Astrocyte (in vitro differentiated cells and primary cell): ENCODE measurements around the gene ZFYVE16. TPM values are rescaled to one million over a fixed set of nuclear protein-coding genes. Genes with fewer than 3 reads are reported as not detected.
"Not testable (repeated sequence)": the region's sequence is repeated elsewhere in the genome, so short reads cannot be mapped to it uniquely, and the experiment has no call there.

ENCODE experiments used
- DNase-seq: peaks from one replicate; pipeline ENCODE4 v3.0.0-alpha.2; 2010; ENCODE audit warnings: low read depth
- FAIRE-seq: peaks from 2 replicates; lab custom pipeline; 2011; peaks lifted over from hg19 to GRCh38; lab: Jason Lieb, UNC
- H2AFZ ChIP-seq: 2 replicates; pipeline ENCODE4 v1.6.0; 2012; ENCODE audit warnings: low read depth, low read length, inconsistent platforms
- H3K27ac ChIP-seq: 2 replicates; pipeline ENCODE4 v1.5.1; 2011; ENCODE audit warnings: low read depth, low read length, inconsistent platforms
- H3K27me3 ChIP-seq: 2 replicates; pipeline ENCODE4 v1.6.0; 2011; ENCODE audit warnings: low read length, inconsistent platforms; ENCODE audit not compliant: insufficient read depth
- H3K36me3 ChIP-seq: 2 replicates; pipeline ENCODE4 v1.5.1; 2011; ENCODE audit warnings: low read length, inconsistent platforms; ENCODE audit not compliant: insufficient read depth
- H3K4me1 ChIP-seq: 2 replicates; pipeline ENCODE4 v1.5.1; 2011; ENCODE audit warnings: low read length, inconsistent platforms; ENCODE audit not compliant: insufficient read depth
- H3K4me2 ChIP-seq: 2 replicates; pipeline ENCODE4 v1.6.0; 2012; ENCODE audit warnings: low read length, inconsistent platforms
- H3K4me3 ChIP-seq: 2 replicates; pipeline ENCODE4 v1.5.1; 2011; ENCODE audit warnings: low read depth, mild to moderate bottlenecking, low read length, inconsistent platforms; ENCODE audit not compliant: insufficient read depth
- H3K79me2 ChIP-seq: 2 replicates; pipeline ENCODE4 v1.6.0; 2012; ENCODE audit warnings: mild to moderate bottlenecking, low read length, inconsistent platforms; ENCODE audit not compliant: insufficient read depth
- H3K9ac ChIP-seq: 2 replicates; pipeline ENCODE4 v1.6.0; 2012; ENCODE audit warnings: mild to moderate bottlenecking, low read length, inconsistent platforms
- H3K9me3 ChIP-seq: 2 replicates; pipeline ENCODE4 v1.5.1; 2012; ENCODE audit warnings: low read depth, mild to moderate bottlenecking, low read length, inconsistent platforms; ENCODE audit not compliant: insufficient read depth
- H4K20me1 ChIP-seq: 2 replicates; pipeline ENCODE4 v1.6.0; 2012; ENCODE audit warnings: low read length, inconsistent platforms; ENCODE audit not compliant: insufficient read depth
- H3K27ac Mint-ChIP-seq: one replicate; pipeline ENCODE4 v1.8.0; 2021; ENCODE audit warnings: mild to moderate bottlenecking, mixed read lengths; ENCODE audit not compliant: unreplicated experiment
- H3K27me3 Mint-ChIP-seq: one replicate; pipeline ENCODE4 v1.8.0; 2021; ENCODE audit warnings: low read depth, mixed read lengths; ENCODE audit not compliant: unreplicated experiment
- H3K36me3 Mint-ChIP-seq: one replicate; pipeline ENCODE4 v1.8.0; 2021; ENCODE audit warnings: low read depth, mixed read lengths; ENCODE audit not compliant: unreplicated experiment
- H3K4me1 Mint-ChIP-seq: one replicate; pipeline ENCODE4 v1.8.0; 2021; ENCODE audit warnings: low read depth, mixed read lengths; ENCODE audit not compliant: unreplicated experiment
- H3K4me3 Mint-ChIP-seq: one replicate; pipeline ENCODE4 v1.8.0; 2021; ENCODE audit warnings: mild to moderate bottlenecking, moderate library complexity, mixed read lengths; ENCODE audit not compliant: unreplicated experiment
- H3K9me3 Mint-ChIP-seq: one replicate; pipeline ENCODE4 v1.8.0; 2021; ENCODE audit warnings: mild to moderate bottlenecking, mixed read lengths; ENCODE audit not compliant: unreplicated experiment
- EZH2 ChIP-seq: IDR thresholded peaks from 2 replicates; pipeline ENCODE4 v1.6.1; 2012; ENCODE audit warnings: mild to moderate bottlenecking, low read length, inconsistent platforms; ENCODE audit not compliant: insufficient read depth
- total RNA-seq: library from RNA; stranded (reverse); gene quantifications from 2 replicates; pipeline ENCODE4 v1.2.1, GENCODE V29; 2021
- TF ChIP-seq, protein P1 (sequence below): IDR thresholded peaks from 2 replicates; pipeline ENCODE4 v1.5.1; 2011; ENCODE audit warnings: low read depth, mild to moderate bottlenecking, inconsistent platforms, low read length, moderate library complexity; ENCODE audit not compliant: insufficient read depth

The ZFYVE16 gene
- total RNA-seq, 1 donor from 2014 or later, result 48.5 TPM

DNA sequence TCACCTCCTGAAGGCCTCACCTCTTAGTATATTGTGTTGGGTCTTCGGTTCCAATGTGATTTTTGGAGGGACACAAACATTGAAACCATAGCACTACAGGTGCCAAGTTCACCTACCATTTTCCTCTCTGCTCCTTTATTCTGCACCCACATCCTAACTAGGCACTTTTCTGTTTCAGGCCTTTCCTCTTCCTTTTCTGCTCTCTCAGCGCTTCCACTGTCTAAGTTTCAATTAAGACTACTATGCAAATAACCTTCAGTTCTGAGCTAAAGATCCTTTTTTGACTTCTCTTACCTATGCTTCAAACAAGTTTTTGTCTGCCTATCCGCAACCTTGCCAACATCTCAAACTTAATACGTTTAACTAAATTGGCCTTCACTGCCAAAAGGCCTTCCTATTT lies 25.4 kb upstream of the ZFYVE16 start:
- H3K9me3 Mint-ChIP-seq, result no peaks in the 10 kb centered on the region
- no peaks in the 10 kb centered on the region for H3K4me1 Mint-ChIP-seq
- Histone ChIP-seq H3K79me2 (no peaks in the 10 kb centered on the region), H3K9me3 (no peaks in the 10 kb centered on the region), H3K4me1 (no peaks in the 10 kb centered on the region), H3K27ac (no peak overlapping the region), H3K4me3 (no peak overlapping the region), H3K9ac (no peak overlapping the region), H2AFZ (no peak overlapping the region), H4K20me1 (no peaks in the 10 kb centered on the region), H3K4me2 (no peak overlapping the region), H3K36me3 (no peaks in the 10 kb centered on the region), H3K27me3 (no peaks in the 10 kb centered on the region)
- DNase-seq (no peak), FAIRE-seq (no peak)
- no peaks in the 10 kb centered on the region for H3K36me3 Mint-ChIP-seq
- no peak for TF ChIP-seq EZH2
- TF ChIP-seq, protein P1, sequence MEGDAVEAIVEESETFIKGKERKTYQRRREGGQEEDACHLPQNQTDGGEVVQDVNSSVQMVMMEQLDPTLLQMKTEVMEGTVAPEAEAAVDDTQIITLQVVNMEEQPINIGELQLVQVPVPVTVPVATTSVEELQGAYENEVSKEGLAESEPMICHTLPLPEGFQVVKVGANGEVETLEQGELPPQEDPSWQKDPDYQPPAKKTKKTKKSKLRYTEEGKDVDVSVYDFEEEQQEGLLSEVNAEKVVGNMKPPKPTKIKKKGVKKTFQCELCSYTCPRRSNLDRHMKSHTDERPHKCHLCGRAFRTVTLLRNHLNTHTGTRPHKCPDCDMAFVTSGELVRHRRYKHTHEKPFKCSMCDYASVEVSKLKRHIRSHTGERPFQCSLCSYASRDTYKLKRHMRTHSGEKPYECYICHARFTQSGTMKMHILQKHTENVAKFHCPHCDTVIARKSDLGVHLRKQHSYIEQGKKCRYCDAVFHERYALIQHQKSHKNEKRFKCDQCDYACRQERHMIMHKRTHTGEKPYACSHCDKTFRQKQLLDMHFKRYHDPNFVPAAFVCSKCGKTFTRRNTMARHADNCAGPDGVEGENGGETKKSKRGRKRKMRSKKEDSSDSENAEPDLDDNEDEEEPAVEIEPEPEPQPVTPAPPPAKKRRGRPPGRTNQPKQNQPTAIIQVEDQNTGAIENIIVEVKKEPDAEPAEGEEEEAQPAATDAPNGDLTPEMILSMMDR, result no peak
- H3K27me3 Mint-ChIP-seq, result peaks cover 3% of the 10 kb centered on the region
- H3K4me3 Mint-ChIP-seq, result no peak overlapping the region
- H3K27ac Mint-ChIP-seq, result no peak overlapping the region

DNA sequence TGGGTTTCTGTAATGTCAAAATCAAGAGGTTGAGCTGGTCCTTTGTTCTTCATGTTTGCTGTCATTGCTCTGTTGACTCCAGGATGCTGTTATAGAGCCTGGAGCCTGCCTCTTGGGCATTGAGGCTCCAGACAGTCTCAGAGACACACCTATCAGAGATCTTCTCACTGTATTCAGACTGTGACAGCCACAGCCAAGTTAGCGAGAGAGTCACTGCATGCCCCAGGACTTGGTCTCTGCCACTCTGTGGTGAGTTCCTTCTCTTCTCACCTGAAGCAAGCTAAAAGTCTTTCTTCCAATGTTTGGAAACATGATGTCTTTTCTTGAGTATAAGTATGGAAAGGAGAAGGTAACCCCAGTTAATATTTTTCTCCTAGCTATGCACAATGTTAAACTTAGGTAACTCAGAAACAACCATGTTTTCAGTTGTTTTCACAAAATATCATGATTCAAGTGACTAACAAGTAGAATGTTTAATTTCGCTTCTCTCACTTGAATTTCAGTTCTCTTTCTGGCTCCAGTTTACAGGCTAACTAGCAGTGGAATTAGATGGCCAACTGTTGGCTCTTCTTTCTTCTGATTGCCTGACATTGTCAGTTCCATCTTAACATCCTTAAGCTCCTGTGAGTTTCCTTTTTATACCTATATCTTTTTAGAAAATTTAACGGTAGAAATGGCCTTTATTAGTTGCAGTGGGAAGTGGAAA lies 20.6 kb upstream of the ZFYVE16 start:
- no peaks in the 10 kb centered on the region for H3K9me3 ChIP-seq
- Mint-ChIP-seq H3K9me3 (no peaks in the 10 kb centered on the region), H3K4me1 (no peaks in the 10 kb centered on the region), H3K4me3 (no peak overlapping the region), H3K36me3 (no peaks in the 10 kb centered on the region), H3K27ac (peak overlapping the region; percentile 37), H3K27me3 (peaks cover 3% of the 10 kb centered on the region)
- no peaks in the 10 kb centered on the region for H3K27me3 ChIP-seq
- no peaks in the 10 kb centered on the region for H4K20me1 ChIP-seq
- no peak overlapping the region for H3K9ac ChIP-seq
- no peaks in the 10 kb centered on the region for H3K36me3 ChIP-seq
- no peaks in the 10 kb centered on the region for H3K79me2 ChIP-seq
- H3K4me2 ChIP-seq, result no peak overlapping the region
- FAIRE-seq (no peak), DNase-seq (no peak)
- TF ChIP-seq EZH2, result no peak
- TF ChIP-seq, protein P1, result no peak
- H3K4me3 ChIP-seq, result no peak overlapping the region
- H2AFZ ChIP-seq, result no peak overlapping the region
- no peak overlapping the region for H3K27ac ChIP-seq
- no peaks in the 10 kb centered on the region for H3K4me1 ChIP-seq

DNA sequence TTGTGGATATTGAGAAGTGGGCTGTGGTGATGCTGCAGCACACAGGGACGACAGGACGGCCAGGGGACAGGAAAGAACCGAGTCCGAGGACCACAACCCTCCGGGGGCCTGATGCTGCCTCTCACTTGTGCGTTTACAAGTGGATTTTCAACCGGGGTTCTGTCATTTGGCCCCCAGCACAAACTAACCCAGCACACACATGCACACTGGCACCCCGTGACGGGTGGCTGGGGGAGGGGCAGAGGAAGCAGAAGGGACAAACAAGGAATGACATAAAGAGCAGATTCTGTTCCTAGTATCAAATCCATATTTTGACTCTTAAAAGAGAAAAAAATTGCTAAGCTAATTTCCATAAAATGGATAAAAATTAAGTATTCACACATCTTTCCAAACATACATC lies 18.3 kb upstream of the ZFYVE16 start:
- H3K36me3 Mint-ChIP-seq, result no peaks in the 10 kb centered on the region

DNA sequence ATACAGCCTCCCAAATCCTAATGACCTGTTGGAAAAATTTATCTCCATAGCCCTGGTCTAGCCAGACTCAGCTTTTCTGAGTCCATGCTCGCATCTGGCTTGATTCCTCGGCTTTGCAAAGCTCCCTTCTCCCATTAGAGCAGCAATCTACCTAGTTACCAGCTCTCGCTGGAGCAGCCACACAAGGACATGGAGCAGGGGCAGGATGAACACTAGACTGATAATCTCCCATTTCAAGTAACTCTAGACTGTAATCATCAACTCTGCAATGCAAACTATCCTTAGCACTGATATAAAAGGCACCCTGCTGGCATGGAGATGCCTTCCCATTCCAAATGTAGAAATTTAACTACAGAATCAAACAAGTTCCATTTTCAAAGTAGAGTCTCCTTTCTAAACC lies 17.5 kb upstream of the ZFYVE16 start:
- H3K9me3 ChIP-seq, H3K9ac ChIP-seq, H4K20me1 ChIP-seq, H3K27me3 Mint-ChIP-seq, H3K27ac ChIP-seq, H3K4me2 ChIP-seq, H3K36me3 ChIP-seq, H3K4me1 ChIP-seq, H3K4me3 Mint-ChIP-seq, H3K9me3 Mint-ChIP-seq, H2AFZ ChIP-seq, DNase-seq, H3K36me3 Mint-ChIP-seq, H3K4me3 ChIP-seq, H3K27ac Mint-ChIP-seq, H3K79me2 ChIP-seq, H3K27me3 ChIP-seq, H3K4me1 Mint-ChIP-seq, FAIRE-seq: not testable (repeated sequence)

More for the DNA sequence above, 18.3 kb upstream of the ZFYVE16 start:
- no peak for DNase-seq
- FAIRE-seq, result peak; percentile 23
- Histone ChIP-seq H3K4me1 (no peaks in the 10 kb centered on the region), H3K27ac (no peak overlapping the region), H3K9ac (no peak overlapping the region), H3K9me3 (no peaks in the 10 kb centered on the region), H3K27me3 (no peaks in the 10 kb centered on the region), H4K20me1 (no peaks in the 10 kb centered on the region), H2AFZ (no peak overlapping the region), H3K36me3 (no peaks in the 10 kb centered on the region), H3K4me2 (no peak overlapping the region), H3K4me3 (no peak overlapping the region), H3K79me2 (no peaks in the 10 kb centered on the region)
- Mint-ChIP-seq H3K4me1 (no peaks in the 10 kb centered on the region), H3K27me3 (peaks cover 3% of the 10 kb centered on the region), H3K9me3 (peaks cover 4% of the 10 kb centered on the region), H3K27ac (no peak overlapping the region), H3K4me3 (no peak overlapping the region)
- TF ChIP-seq, protein P1, result no peak
- no peak for TF ChIP-seq EZH2
